ENCODE data around the gene VSTM2L. TPM values are rescaled to one million over a fixed set of nuclear protein-coding genes. Genes with fewer than 3 reads are reported as not detected.

VSTM2L gene
- total RNA-seq, 1 donor: 1.4 TPM

GRCh38 chr20:37864298-37864697 lies 38.6 kb upstream of the VSTM2L start:
- no peak overlapping the region for H3K4me3 ChIP-seq (ENCODE audit: low read depth, low read length)
- DNase-seq (ENCODE audit: low read depth): no peak
- TF ChIP-seq CTCF (IDR thresholded peaks at IDR 0.05; ENCODE audit: insufficient read depth, low read length): no peak

- no peak overlapping the region for H3K4me3 ChIP-seq (ENCODE audit: low read depth, low read length)
- DNase-seq (ENCODE audit: low read depth): no peak
- TF ChIP-seq CTCF (IDR thresholded peaks at IDR 0.05; ENCODE audit: insufficient read depth, low read length): no peak
Observed at GRCh38 chr20:37866051-37866450, 36.9 kb upstream of the VSTM2L start.

GRCh38 chr20:37867289-37868195 lies 35.4 kb upstream of the VSTM2L start:
- no peak for DNase-seq (ENCODE audit: low read depth)
- no peak for TF ChIP-seq CTCF (IDR thresholded peaks at IDR 0.05; ENCODE audit: insufficient read depth, low read length)
- no peak overlapping the region for H3K4me3 ChIP-seq (ENCODE audit: low read depth, low read length)

- TF ChIP-seq CTCF (IDR thresholded peaks at IDR 0.05; ENCODE audit: insufficient read depth, low read length): no peak
- no peak overlapping the region for H3K4me3 ChIP-seq (ENCODE audit: low read depth, low read length)
- DNase-seq (ENCODE audit: low read depth): no peak
Observed at GRCh38 chr20:37868851-37869333, 34.0 kb upstream of the VSTM2L start.

GRCh38 chr20:37869334-37869861 lies 33.5 kb upstream of the VSTM2L start:
- DNase-seq (ENCODE audit: low read depth): no peak
- TF ChIP-seq CTCF (IDR thresholded peaks at IDR 0.05; ENCODE audit: insufficient read depth, low read length): no peak
- H3K4me3 ChIP-seq (ENCODE audit: low read depth, low read length): no peak overlapping the region

- no peak for TF ChIP-seq CTCF (IDR thresholded peaks at IDR 0.05; ENCODE audit: insufficient read depth, low read length)
- H3K4me3 ChIP-seq (ENCODE audit: low read depth, low read length): no peak overlapping the region
- DNase-seq (ENCODE audit: low read depth): no peak
Observed at GRCh38 chr20:37870294-37870693, 32.6 kb upstream of the VSTM2L start.
